GM12878 (cell line): ENCODE results near the gene HDAC9. TPM values are rescaled to one million over a fixed set of nuclear protein-coding genes. Genes with fewer than 3 reads are reported as not detected.

Experiments used
- ATAC-seq: fragments of 200-7000 bp; cut with Tn5 transposase; 3 replicates; pipeline ENCODE4 v1.9.1; 2020; ENCODE audit warnings: mild to moderate bottlenecking, moderate library complexity
- BruUV-seq: library from RNA; stranded (reverse); fragments of 400-500 nt; replicated peaks from 2 replicates; lab custom pipeline; 2021; lab: Mats Ljungman, UMichigan
- CTCF ChIA-PET: fragments of 300-600 bp; sonication (Branson Sonifier 250); formaldehyde crosslinking; extraction: SDS; loops from one replicate; lab custom pipeline; 2021; ENCODE audit warnings: inconsistent platforms; lab: Yijun Ruan, JAX
- POLR2A ChIA-PET: fragments of 350-600 bp; formaldehyde crosslinking; extraction: SDS; loops from one replicate; lab custom pipeline; 2021; ENCODE audit warnings: inconsistent platforms; lab: Charles Lee
- RAD21 ChIA-PET: fragments of 300-600 bp; sonication (Branson Sonifier 250); formaldehyde crosslinking; loops from one replicate; lab custom pipeline; 2023; ENCODE audit warnings: antibody characterized with exemption; ENCODE audit not compliant: unreplicated experiment; lab: Charles Lee
- SMC1A ChIA-PET: fragments of 300-600 bp; sonication (Branson Sonifier 250); formaldehyde crosslinking; loops from one replicate; lab custom pipeline; 2023; ENCODE audit not compliant: unreplicated experiment, uncharacterized antibody; lab: Charles Lee
- DNase-seq: peaks from one replicate; pipeline ENCODE4 v3.0.0-alpha.2; 2011; ENCODE audit warnings: low read depth, low spot score
- FAIRE-seq: peaks from 3 replicates; lab custom pipeline; 2011; peaks lifted over from hg19 to GRCh38; lab: Jason Lieb, UNC
- H2AFZ ChIP-seq: 2 replicates; pipeline ENCODE4 v1.6.0; 2011; ENCODE audit warnings: low read depth, low read length, control low read depth; ENCODE audit not compliant: control insufficient read depth
- H3K27ac ChIP-seq: 2 replicates; pipeline ENCODE4 v1.5.1; 2011; ENCODE audit warnings: control low read depth; ENCODE audit not compliant: control insufficient read depth, insufficient read depth
- H3K27me3 ChIP-seq, 2 experiments: replicated peaks in 1 of 2; 2 replicates each; pipeline versions ENCODE4 v1.6.0 to v1.6.1; 2011; ENCODE audit warnings: low read length in 1 of 2; ENCODE audit not compliant: control insufficient read depth in 2 of 2, insufficient read depth in 2 of 2
- H3K36me3 ChIP-seq, 2 experiments: 2 replicates each; pipeline ENCODE4 v1.5.1; 2011; ENCODE audit warnings: low read length in 1 of 2; ENCODE audit not compliant: control insufficient read depth in 2 of 2, insufficient read depth in 2 of 2
- H3K4me1 ChIP-seq: 2 replicates; pipeline ENCODE4 v1.6.1; 2011; ENCODE audit warnings: mild to moderate bottlenecking, low read length, moderate library complexity, mixed read lengths; ENCODE audit not compliant: control insufficient read depth, insufficient read depth
- H3K4me2 ChIP-seq: 2 replicates; pipeline ENCODE4 v1.6.0; 2011; ENCODE audit warnings: control low read depth; ENCODE audit not compliant: control insufficient read depth, insufficient read depth
- H3K4me3 ChIP-seq: fragments of 200-600 bp; sonication (generic); 2 replicates; pipeline ENCODE4 v1.5.1; 2016
- H3K79me2 ChIP-seq: 2 replicates; pipeline ENCODE4 v1.6.0; 2011; ENCODE audit warnings: low read length; ENCODE audit not compliant: control insufficient read depth, insufficient read depth
- H3K9ac ChIP-seq: 2 replicates; pipeline ENCODE4 v1.8.0; 2011; ENCODE audit warnings: low read length, control low read depth, mixed read lengths; ENCODE audit not compliant: control insufficient read depth, insufficient read depth
- H3K9me3 ChIP-seq: replicated peaks from 3 replicates; pipeline ENCODE4 v1.5.1; 2011; ENCODE audit warnings: mild to moderate bottlenecking, low read length; ENCODE audit not compliant: control insufficient read depth, insufficient read depth
- H4K20me1 ChIP-seq: 2 replicates; pipeline ENCODE4 v1.6.0; 2011; ENCODE audit not compliant: control insufficient read depth, insufficient read depth
- GABPA ChIP-seq: IDR thresholded peaks from 2 replicates; pipeline ENCODE4 v1.6.1; 2014; ENCODE audit warnings: antibody characterized with exemption, low read depth, mild to moderate bottlenecking, inconsistent platforms
- NFYB ChIP-seq: IDR thresholded peaks from 2 replicates; pipeline ENCODE4 v1.6.1; 2011; ENCODE audit warnings: low read depth, mild to moderate bottlenecking, low read length, improper control_type of control experiment, moderate library complexity; ENCODE audit not compliant: insufficient read depth
- NR2C2 ChIP-seq: IDR thresholded peaks from 2 replicates; pipeline ENCODE4 v1.6.1; 2011; ENCODE audit warnings: borderline replicate concordance, low read depth; ENCODE audit not compliant: control insufficient read depth, insufficient read length
- PAX8 ChIP-seq: fragments of 450-650 bp; IDR thresholded peaks from 2 replicates; pipeline ENCODE4 v1.6.1; 2017; ENCODE audit warnings: mild to moderate bottlenecking, moderate library complexity
- SPI1 ChIP-seq: IDR thresholded peaks from 2 replicates; pipeline ENCODE4 v1.6.1; 2011; ENCODE audit warnings: low read depth, mild to moderate bottlenecking, low read length, moderate library complexity, borderline replicate concordance; ENCODE audit not compliant: insufficient read depth
- WRNIP1 ChIP-seq: IDR thresholded peaks from 2 replicates; pipeline ENCODE4 v1.6.1; 2011; ENCODE audit warnings: low read depth, low read length, improper control_type of control experiment, borderline replicate concordance
- ZNF384 ChIP-seq: IDR thresholded peaks from 2 replicates; pipeline ENCODE4 v1.6.1; 2012; ENCODE audit warnings: low read depth, mild to moderate bottlenecking, low read length, improper control_type of control experiment, borderline replicate concordance
- WGBS: methylation state at CpG from one replicate; pipeline ENCODE4 v1.1.6; 2016; ENCODE audit warnings: low lambda C conversion rate; ENCODE audit not compliant: insufficient replicate concordance, insufficient coverage; ENCODE audit errors: missing lambda C conversion rate; 5-methylcytosine and 5-hydroxymethylcytosine counted together
- in situ Hi-C: fragments of 300-500 bp; cut with MboI; formaldehyde crosslinking; loops from 9 replicates; pipeline ENCODE4 v1.14.3; 2018; ENCODE audit warnings: mixed read lengths
- intact Hi-C: fragments of 100-400 bp; cut with micrococcal nuclease; formaldehyde crosslinking; loops from one replicate; pipeline ENCODE4 v1.14.2; 2022; ENCODE audit not compliant: unreplicated experiment
- polyA plus RNA-seq, 11 experiments: library from polyadenylated mRNA; depleted of rRNA in 4 of 11; unstranded in 6 of 11; stranded (reverse) in 5 of 11; fragments of >200 nt; fragmentation: Nextera tagmentation in 4 of 11; fragmentation: Illumina TruSeq in 1 of 11; extraction: Ambion mirVana in 4 of 11; extraction: Trizol in 1 of 11; gene quantifications; 1 replicate in 1 of 11; 2 replicates in 10 of 11; pipeline versions ENCODE4 v1.2.1 to v1.2.3, GENCODE V29; 2011 to 2016; ENCODE audit warnings: inconsistent platforms in 2 of 11, missing spikeins in 2 of 11, low read depth in 1 of 11
- total RNA-seq, 4 experiments: library from RNA; depleted of rRNA in 3 of 4; stranded (reverse); fragments of >200 nt in 3 of 4; fragmentation: Illumina TruSeq in 1 of 4; extraction: Trizol in 1 of 4; gene quantifications; 2 replicates each; pipeline versions ENCODE4 v1.2.1 to v1.2.3, GENCODE V29; 2013 to 2021
- TF ChIP-seq, protein P1 (sequence below): fragments of 450-650 bp; IDR thresholded peaks from 2 replicates; pipeline ENCODE4 v1.6.1; 2017; ENCODE audit warnings: antibody characterized with exemption, mild to moderate bottlenecking, moderate library complexity

Gene HDAC9
- total and polyA plus RNA-seq, 10 of the 15 experiments (the other 5 are each of a cell fraction or from before 2014, with no cell fraction given): 0.73 to 12.8 (median 0.92) TPM

DNA sequence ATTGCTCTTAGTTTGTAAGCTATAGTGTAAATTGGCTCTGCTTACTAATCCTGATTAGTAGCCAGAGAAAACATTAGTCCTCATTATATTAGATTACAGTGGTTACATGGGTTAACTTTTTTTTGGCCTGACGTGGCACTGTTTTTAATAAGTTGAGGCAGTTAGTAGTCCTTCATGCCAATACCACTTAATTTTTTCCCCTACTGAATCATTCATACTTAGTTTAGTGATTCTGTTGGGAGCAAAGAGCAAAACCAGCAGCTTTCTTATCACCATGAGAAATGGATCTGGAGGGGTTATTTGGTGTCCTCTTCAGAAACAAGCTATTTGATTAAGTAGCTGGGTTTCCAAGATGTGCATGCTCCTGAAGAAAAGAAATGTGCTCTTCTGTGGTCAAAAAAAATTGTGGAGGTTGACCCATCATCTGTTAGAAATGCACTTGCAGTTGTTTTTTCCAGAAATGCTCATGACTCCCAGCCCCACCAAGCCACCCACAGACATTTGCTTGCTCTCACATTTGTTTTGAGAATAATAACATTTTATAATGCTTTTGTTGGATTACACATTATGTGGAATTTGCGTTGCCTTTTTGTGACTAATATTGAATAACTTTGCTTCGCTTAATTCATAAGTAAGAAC, 258.5 kb downstream of the HDAC9 start:
- no peaks in the 10 kb centered on the region for H4K20me1 ChIP-seq
- RAD21 ChIA-PET: no interaction called here
- H3K4me2 ChIP-seq: no peak overlapping the region
- no peaks in the 10 kb centered on the region for H3K4me1 ChIP-seq
- H3K4me3 ChIP-seq: no peak overlapping the region
- no peaks in the 10 kb centered on the region for H3K36me3 ChIP-seq
- H3K27me3 ChIP-seq: no peaks in the 10 kb centered on the region
- DNase-seq: no peak
- POLR2A ChIA-PET: interaction anchor here (1.0 kb wide), 1 partner anchor 17 kb away, joined by 3 read pairs; no protein-coding TSS in a partner anchor
- intact Hi-C loops: no loop called here
- no peak for TF ChIP-seq WRNIP1
- no peak for TF ChIP-seq NR2C2
- no peak for TF ChIP-seq GABPA
- TF ChIP-seq, protein P1, sequence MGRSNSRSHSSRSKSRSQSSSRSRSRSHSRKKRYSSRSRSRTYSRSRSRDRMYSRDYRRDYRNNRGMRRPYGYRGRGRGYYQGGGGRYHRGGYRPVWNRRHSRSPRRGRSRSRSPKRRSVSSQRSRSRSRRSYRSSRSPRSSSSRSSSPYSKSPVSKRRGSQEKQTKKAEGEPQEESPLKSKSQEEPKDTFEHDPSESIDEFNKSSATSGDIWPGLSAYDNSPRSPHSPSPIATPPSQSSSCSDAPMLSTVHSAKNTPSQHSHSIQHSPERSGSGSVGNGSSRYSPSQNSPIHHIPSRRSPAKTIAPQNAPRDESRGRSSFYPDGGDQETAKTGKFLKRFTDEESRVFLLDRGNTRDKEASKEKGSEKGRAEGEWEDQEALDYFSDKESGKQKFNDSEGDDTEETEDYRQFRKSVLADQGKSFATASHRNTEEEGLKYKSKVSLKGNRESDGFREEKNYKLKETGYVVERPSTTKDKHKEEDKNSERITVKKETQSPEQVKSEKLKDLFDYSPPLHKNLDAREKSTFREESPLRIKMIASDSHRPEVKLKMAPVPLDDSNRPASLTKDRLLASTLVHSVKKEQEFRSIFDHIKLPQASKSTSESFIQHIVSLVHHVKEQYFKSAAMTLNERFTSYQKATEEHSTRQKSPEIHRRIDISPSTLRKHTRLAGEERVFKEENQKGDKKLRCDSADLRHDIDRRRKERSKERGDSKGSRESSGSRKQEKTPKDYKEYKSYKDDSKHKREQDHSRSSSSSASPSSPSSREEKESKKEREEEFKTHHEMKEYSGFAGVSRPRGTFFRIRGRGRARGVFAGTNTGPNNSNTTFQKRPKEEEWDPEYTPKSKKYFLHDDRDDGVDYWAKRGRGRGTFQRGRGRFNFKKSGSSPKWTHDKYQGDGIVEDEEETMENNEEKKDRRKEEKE: no peak
- no peak for TF ChIP-seq SPI1
- TF ChIP-seq NFYB: no peak
- TF ChIP-seq PAX8: no peak
- TF ChIP-seq ZNF384: no peak
- TF ChIP-seq, all 136 proteins: peak for 0
- no peak for FAIRE-seq
- Histone ChIP-seq H3K79me2 (no peaks in the 10 kb centered on the region), H3K27ac (no peak overlapping the region), H3K9ac (no peak overlapping the region), H2AFZ (no peak overlapping the region), H3K9me3 (no peaks in the 10 kb centered on the region)
- 28% methylated on average over 3 of the region's 3 CpGs for WGBS
- CTCF ChIA-PET: interaction anchor here (1.2 kb wide), 1 partner anchor 20 kb away, joined by 3 read pairs; no protein-coding TSS in a partner anchor
- BruUV-seq: no TSS peak
- SMC1A ChIA-PET: interaction anchor here (1.1 kb wide), 1 partner anchor 16 kb away, joined by 4 read pairs; no protein-coding TSS in a partner anchor
- in situ Hi-C loops: no loop called here
- ATAC-seq: no peak
